K562 (cell line): ENCODE data around the gene CDCP1. TPM values are rescaled to one million over a fixed set of nuclear protein-coding genes. Genes with fewer than 3 reads are reported as not detected.

Experiments
- ARID3B ChIP-seq: fragments of 250-450 bp; sonication (Bioruptor Pico); IDR thresholded peaks from 2 replicates; pipeline ENCODE4 v1.4.0; 2020; ENCODE audit warnings: borderline replicate concordance
- BCL6 ChIP-seq: fragments of 250-450 bp; sonication (Bioruptor Pico); IDR thresholded peaks from 2 replicates; pipeline ENCODE4 v1.4.0; 2020
- CHD1 ChIP-seq: fragments of 200-600 bp; sonication (generic); IDR thresholded peaks from one replicate; pipeline ENCODE4 v1.6.1; 2012; ENCODE audit warnings: mild to moderate bottlenecking, moderate library complexity, low read length, inconsistent platforms
- E2F3 ChIP-seq: fragments of 250-450 bp; sonication (Bioruptor Pico); IDR thresholded peaks from 2 replicates; pipeline ENCODE4 v1.4.0; 2020; ENCODE audit warnings: mild to moderate bottlenecking
- EHMT2 ChIP-seq: fragments of 450-650 bp; IDR thresholded peaks from 2 replicates; pipeline ENCODE4 v1.6.1; 2018; ENCODE audit warnings: antibody characterized with exemption
- EZH2 ChIP-seq: IDR thresholded peaks from 2 replicates; pipeline ENCODE4 v1.6.1; 2012; ENCODE audit warnings: low read depth, mild to moderate bottlenecking, inconsistent platforms, low read length, borderline replicate concordance
- GATAD2B ChIP-seq: fragments of 450-650 bp; IDR thresholded peaks from 2 replicates; pipeline ENCODE4 v1.6.1; 2017; ENCODE audit warnings: mild to moderate bottlenecking, borderline replicate concordance
- JUN ChIP-seq, 2 experiments: sonication (generic) in 1 of 2; formaldehyde crosslinking in 1 of 2; IDR thresholded peaks; 2 replicates each; pipeline versions ENCODE4 v1.6.1 to v1.8.0; 2012 to 2022; ENCODE audit warnings: borderline replicate concordance in 2 of 2, mild to moderate bottlenecking in 2 of 2, improper control_type of control experiment in 1 of 2, low read depth in 1 of 2, low read length in 1 of 2, missing genetic modification reagents in 1 of 2
- SLC30A9 ChIP-seq: fragments of 250-450 bp; sonication (Bioruptor Pico); IDR thresholded peaks from 2 replicates; pipeline ENCODE4 v1.8.0; 2022; ENCODE audit warnings: mild to moderate bottlenecking, moderate library complexity
- USF1 ChIP-seq: sonication (generic); formaldehyde crosslinking; IDR thresholded peaks from 2 replicates; pipeline ENCODE4 v1.9.0; 2022; ENCODE audit warnings: mild to moderate bottlenecking, missing genetic modification reagents
- ZFP30 ChIP-seq: fragments of 250-450 bp; sonication (Bioruptor Pico); IDR thresholded peaks from 2 replicates; pipeline ENCODE4 v1.8.0; 2022; ENCODE audit warnings: moderate library complexity, mild to moderate bottlenecking, inconsistent platforms, borderline replicate concordance
- ZNF436 ChIP-seq: fragments of 250-450, 450-650 bp; sonication (Bioruptor Pico); formaldehyde crosslinking; IDR thresholded peaks from 2 replicates; pipeline ENCODE4 v1.7.0; 2020; ENCODE audit warnings: mild to moderate bottlenecking
- ZNF639 ChIP-seq, 2 experiments: fragments of 200-800 bp in 1 of 2; sonication (Bioruptor generic) in 1 of 2; sonication (generic) in 1 of 2; formaldehyde crosslinking in 1 of 2; IDR thresholded peaks in 1 of 2; conservative IDR thresholded peaks in 1 of 2; 2 replicates each; pipeline versions ENCODE4 v1.5.0 to v1.6.1; 2016 to 2020; ENCODE audit warnings: missing compliant biosample characterization in 1 of 2, missing genetic modification characterization in 1 of 2, missing genetic modification reagents in 1 of 2
- polyA plus RNA-seq, 8 experiments: library from polyadenylated mRNA; depleted of rRNA in 4 of 8; stranded (reverse) in 5 of 8; unstranded in 3 of 8; fragments of >200 nt; fragmentation: Nextera tagmentation in 2 of 8; fragmentation: Illumina TruSeq in 1 of 8; extraction: Ambion mirVana in 2 of 8; extraction: Trizol in 1 of 8; gene quantifications; 2 replicates each; pipeline versions ENCODE4 v1.2.1 to v1.2.3, GENCODE V29; 2011 to 2014; ENCODE audit warnings: inconsistent platforms in 1 of 8, missing spikeins in 1 of 8
- total RNA-seq, 7 experiments: library from RNA; depleted of rRNA in 6 of 7; stranded (reverse); fragments of >200 nt in 6 of 7; fragmentation: Illumina TruSeq in 2 of 7; extraction: Trizol in 2 of 7; gene quantifications; 2 replicates each; pipeline versions ENCODE4 v1.2.1 to v1.2.3, GENCODE V29; 2011 to 2021; ENCODE audit warnings: low replicate concordance in 1 of 7
- TF ChIP-seq, protein P1 (sequence below): sonication (generic); formaldehyde crosslinking; IDR thresholded peaks from 2 replicates; pipeline ENCODE4 v1.4.0; 2020; ENCODE audit warnings: mild to moderate bottlenecking, missing genetic modification reagents
- TF ChIP-seq, protein P2 (sequence below): IDR thresholded peaks from 2 replicates; pipeline ENCODE4 v1.6.1; 2011; ENCODE audit not compliant: insufficient read length; ENCODE audit errors: extremely low read depth

Gene CDCP1
- total and polyA plus RNA-seq, 9 of the 15 experiments (the other 6 are each of a cell fraction or from before 2014, with no cell fraction given) = 3.9 to 16.4 (median 5.2) TPM

- no peak; the same call in 1 of the 2 replicates for TF ChIP-seq ZFP30
- peak; percentile 93 for TF ChIP-seq BCL6 (CRISPR knock-in tag)
- peak; percentile 96 for TF ChIP-seq E2F3 (CRISPR knock-in tag)
- no peak for TF ChIP-seq GATAD2B
- TF ChIP-seq, protein P1, sequence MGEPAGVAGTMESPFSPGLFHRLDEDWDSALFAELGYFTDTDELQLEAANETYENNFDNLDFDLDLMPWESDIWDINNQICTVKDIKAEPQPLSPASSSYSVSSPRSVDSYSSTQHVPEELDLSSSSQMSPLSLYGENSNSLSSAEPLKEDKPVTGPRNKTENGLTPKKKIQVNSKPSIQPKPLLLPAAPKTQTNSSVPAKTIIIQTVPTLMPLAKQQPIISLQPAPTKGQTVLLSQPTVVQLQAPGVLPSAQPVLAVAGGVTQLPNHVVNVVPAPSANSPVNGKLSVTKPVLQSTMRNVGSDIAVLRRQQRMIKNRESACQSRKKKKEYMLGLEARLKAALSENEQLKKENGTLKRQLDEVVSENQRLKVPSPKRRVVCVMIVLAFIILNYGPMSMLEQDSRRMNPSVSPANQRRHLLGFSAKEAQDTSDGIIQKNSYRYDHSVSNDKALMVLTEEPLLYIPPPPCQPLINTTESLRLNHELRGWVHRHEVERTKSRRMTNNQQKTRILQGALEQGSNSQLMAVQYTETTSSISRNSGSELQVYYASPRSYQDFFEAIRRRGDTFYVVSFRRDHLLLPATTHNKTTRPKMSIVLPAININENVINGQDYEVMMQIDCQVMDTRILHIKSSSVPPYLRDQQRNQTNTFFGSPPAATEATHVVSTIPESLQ (CRISPR knock-in tag) = no peak
- TF ChIP-seq EHMT2 = 0 out of 2 replicates have a peak, but pooled peaks have one; percentile 23
- TF ChIP-seq, protein P2, sequence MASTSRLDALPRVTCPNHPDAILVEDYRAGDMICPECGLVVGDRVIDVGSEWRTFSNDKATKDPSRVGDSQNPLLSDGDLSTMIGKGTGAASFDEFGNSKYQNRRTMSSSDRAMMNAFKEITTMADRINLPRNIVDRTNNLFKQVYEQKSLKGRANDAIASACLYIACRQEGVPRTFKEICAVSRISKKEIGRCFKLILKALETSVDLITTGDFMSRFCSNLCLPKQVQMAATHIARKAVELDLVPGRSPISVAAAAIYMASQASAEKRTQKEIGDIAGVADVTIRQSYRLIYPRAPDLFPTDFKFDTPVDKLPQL = no peak
- no peak for TF ChIP-seq JUN (IDR thresholded peaks at IDR 0.05; ENCODE audit: borderline replicate concordance, low read depth, low read length)
- TF ChIP-seq JUN (CRISPR knock-in tag; IDR thresholded peaks at IDR 0.05; ENCODE audit: borderline replicate concordance) = no peak
- no peak for TF ChIP-seq CHD1
- no peak for TF ChIP-seq ZNF436
- no peak for TF ChIP-seq SLC30A9 (CRISPR knock-in tag)
- no peak for TF ChIP-seq USF1 (CRISPR knock-in tag)
- TF ChIP-seq ZNF639 (CRISPR knock-in tag; conservative IDR thresholded peaks at IDR 0.05 in 1 of 2, IDR thresholded peaks at IDR 0.05 in 1 of 2) = peak in 1 of 2 experiments; percentile 93; a peak in 2 of 4 replicates
- peak; percentile 91; the same call in 1 of the 2 replicates for TF ChIP-seq ARID3B (CRISPR knock-in tag)
- no peak for TF ChIP-seq EZH2
Observed at GRCh38 chr3:45054196-45054857, 91.9 kb downstream of the CDCP1 start (continued).
